Panc1 (cell line): Measurements from ENCODE around the gene NCAPG2. TPM values are rescaled to one million over a fixed set of nuclear protein-coding genes. Genes with fewer than 3 reads are reported as not detected.

Source experiments
- ATAC-seq: fragments of 200-7000 bp; cut with Tn5 transposase; 2 replicates; pipeline ENCODE4 v1.9.1; 2020; ENCODE audit warnings: mild to moderate bottlenecking, moderate library complexity
- BruUV-seq: library from RNA; stranded (reverse); fragments of 400-500 nt; replicated peaks from 2 replicates; lab custom pipeline; 2021; lab: Mats Ljungman, UMichigan
- CTCF ChIA-PET: fragments of 300-600 bp; sonication (Branson Sonifier 250); formaldehyde crosslinking; loops from one replicate; lab custom pipeline; 2022; ENCODE audit warnings: antibody characterized with exemption; lab: Charles Lee
- POLR2A ChIA-PET: fragments of 300-600 bp; sonication (Branson Sonifier 250); formaldehyde crosslinking; loops from one replicate; lab custom pipeline; 2022; ENCODE audit warnings: antibody characterized with exemption; lab: Charles Lee
- DNase-seq: peaks from one replicate; pipeline ENCODE4 v3.0.0-alpha.2; 2010; ENCODE audit warnings: low read depth, low spot score
- H3K27ac ChIP-seq: 2 replicates; pipeline ENCODE4 v1.5.1; 2011; ENCODE audit warnings: mild to moderate bottlenecking, low read length, inconsistent platforms
- H3K27me3 ChIP-seq: fragments of 200-500 bp; sonication (Bioruptor generic); 2 replicates; pipeline ENCODE4 v1.6.0; 2014; ENCODE audit warnings: low read length, inconsistent platforms; ENCODE audit not compliant: control insufficient read depth, insufficient read depth
- H3K36me3 ChIP-seq: fragments of 200-500 bp; sonication (Bioruptor generic); 2 replicates; pipeline ENCODE4 v1.5.1; 2014; ENCODE audit warnings: inconsistent platforms, mild to moderate bottlenecking, low read length, moderate library complexity; ENCODE audit not compliant: control insufficient read depth, insufficient read depth
- H3K4me1 ChIP-seq: 2 replicates; pipeline ENCODE4 v1.5.1; 2011; ENCODE audit warnings: inconsistent platforms, mild to moderate bottlenecking, low read length, moderate library complexity; ENCODE audit not compliant: control insufficient read depth, insufficient read depth
- H3K4me3 ChIP-seq, 2 experiments: 2 replicates each; pipeline ENCODE4 v1.5.1; 2011 to 2012; ENCODE audit warnings: low read depth in 2 of 2, low read length in 2 of 2, mild to moderate bottlenecking in 2 of 2, inconsistent platforms in 1 of 2, moderate library complexity in 1 of 2
- H3K9me3 ChIP-seq: fragments of 200-500 bp; sonication (Bioruptor generic); 2 replicates; pipeline ENCODE4 v1.5.1; 2014; ENCODE audit warnings: low read depth, mild to moderate bottlenecking, inconsistent platforms, low read length, moderate library complexity; ENCODE audit not compliant: control insufficient read depth, insufficient read depth
- CTCF ChIP-seq: fragments of 450-650 bp; IDR thresholded peaks from 2 replicates; pipeline ENCODE4 v1.5.1; 2017; ENCODE audit warnings: mild to moderate bottlenecking
- POLR2AphosphoS5 ChIP-seq: IDR thresholded peaks from 2 replicates; pipeline ENCODE4 v1.6.1; 2012; ENCODE audit warnings: mild to moderate bottlenecking, low read depth, low read length, moderate library complexity
- REST ChIP-seq, 2 experiments: IDR thresholded peaks; 2 replicates each; pipeline ENCODE4 v1.6.1; 2011 to 2012; ENCODE audit warnings: low read depth in 2 of 2, control low read depth in 1 of 2, low read length in 1 of 2, mild to moderate bottlenecking in 1 of 2, moderate library complexity in 1 of 2; ENCODE audit not compliant: insufficient read depth in 1 of 2
- SIN3A ChIP-seq: IDR thresholded peaks from 2 replicates; pipeline ENCODE4 v1.6.1; 2012; ENCODE audit warnings: low read depth, mild to moderate bottlenecking, low read length, moderate library complexity, borderline replicate concordance; ENCODE audit not compliant: insufficient read depth
- TCF7L2 ChIP-seq: IDR thresholded peaks from 2 replicates; pipeline ENCODE4 v1.6.1; 2011; ENCODE audit warnings: mild to moderate bottlenecking, low read depth, low read length, inconsistent platforms
- in situ Hi-C: cut with HindIII; loops from 2 replicates; pipeline ENCODE4 v1.10.0; 2016; ENCODE audit warnings: low sequenced_read_pairs, low pct_unique_long_range_greater_than_20kb
- intact Hi-C: fragments of 100-400 bp; cut with micrococcal nuclease; formaldehyde crosslinking; loops from one replicate; pipeline ENCODE4 v1.10.0; 2022; ENCODE audit not compliant: unreplicated experiment
- total RNA-seq: library from RNA; stranded (reverse); gene quantifications from one replicate; pipeline ENCODE4 v1.2.1, GENCODE V29; 2021; ENCODE audit not compliant: unreplicated experiment

Gene NCAPG2
- total RNA-seq, 1 experiment from 2014 or later, result 81.4 TPM

GRCh38 chr7:158642149-158642548 lies 62.5 kb downstream of the NCAPG2 start:
- TF ChIP-seq REST (IDR thresholded peaks at IDR 0.05; ENCODE audit: insufficient read depth in 1 of 2, low read depth in 2 of 2, low read length in 1 of 2) (no peak), TCF7L2 (no peak), SIN3A (no peak), POLR2AphosphoS5 (no peak), CTCF (no peak)
- Histone ChIP-seq H3K4me3 (no peak overlapping the region), H3K27me3 (no peaks in the 10 kb centered on the region), H3K4me1 (no peaks in the 10 kb centered on the region), H3K9me3 (no peaks in the 10 kb centered on the region), H3K36me3 (peaks cover 15% of the 10 kb centered on the region; the same call in 1 of the 2 replicates), H3K27ac (no peak overlapping the region)
- ChIA-PET POLR2A (no interaction called here), CTCF (no interaction called here)
- in situ Hi-C loops, result no loop called here
- DNase-seq, result no peak
- ATAC-seq, result no peak
- BruUV-seq, result no TSS peak
- intact Hi-C loops, result no loop called here

- intact Hi-C loops (no loop called here), in situ Hi-C loops (no loop called here)
- DNase-seq (no peak), ATAC-seq (no peak)
- Histone ChIP-seq H3K9me3 (no peaks in the 10 kb centered on the region), H3K4me1 (no peaks in the 10 kb centered on the region), H3K27me3 (no peaks in the 10 kb centered on the region), H3K27ac (no peak overlapping the region), H3K4me3 (no peak overlapping the region), H3K36me3 (peaks cover 9% of the 10 kb centered on the region; the same call in 1 of the 2 replicates)
- no TSS peak for BruUV-seq
- no peak for TF ChIP-seq REST (IDR thresholded peaks at IDR 0.05; ENCODE audit: insufficient read depth in 1 of 2, low read depth in 2 of 2, low read length in 1 of 2)
- TF ChIP-seq SIN3A, result no peak
- TF ChIP-seq TCF7L2, result no peak
- TF ChIP-seq POLR2AphosphoS5, result no peak
- no peak for TF ChIP-seq CTCF
- POLR2A ChIA-PET, result no interaction called here
- CTCF ChIA-PET, result no interaction called here
Observed at GRCh38 chr7:158638001-158638400, 66.6 kb downstream of the NCAPG2 start.
